Fibroblast of skin of scalp (primary cell): ENCODE results near the gene OSBP2.

Experiments used
- DNase-seq: peaks from one replicate; pipeline ENCODE4 v3.0.0-alpha.2; 2013

The OSBP2 gene

GRCh38 chr22:30810105-30810504 is 115.4 kb downstream of the OSBP2 start:
- DNase-seq = no peak

GRCh38 chr22:30813936-30814335 is 119.3 kb downstream of the OSBP2 start:
- no peak for DNase-seq

- DNase-seq = no peak
Measured at GRCh38 chr22:30816413-30816812, 121.7 kb downstream of the OSBP2 start.

- DNase-seq = no peak
Measured at GRCh38 chr22:30821381-30821780, 126.7 kb downstream of the OSBP2 start.

- no peak for DNase-seq
Measured at GRCh38 chr22:30821863-30822215, 127.2 kb downstream of the OSBP2 start.

GRCh38 chr22:30822216-30823014 is 127.7 kb downstream of the OSBP2 start:
- DNase-seq = no peak

GRCh38 chr22:30823015-30823370 is 128.3 kb downstream of the OSBP2 start:
- no peak for DNase-seq

GRCh38 chr22:30824096-30824495 is 129.4 kb downstream of the OSBP2 start:
- DNase-seq = no peak

- DNase-seq = no peak
Measured at GRCh38 chr22:30824711-30825110, 130.0 kb downstream of the OSBP2 start.

- DNase-seq = no peak
Measured at GRCh38 chr22:30825711-30826505, 131.2 kb downstream of the OSBP2 start.

- no peak for DNase-seq
Measured at GRCh38 chr22:30826670-30827355, 132.1 kb downstream of the OSBP2 start.

- no peak for DNase-seq
Measured at GRCh38 chr22:30827646-30828045, 133.0 kb downstream of the OSBP2 start.

- no peak for DNase-seq
Measured at GRCh38 chr22:30828187-30829155, 133.8 kb downstream of the OSBP2 start.

- peak; percentile 97 for DNase-seq
Measured at GRCh38 chr22:30829901-30830550, 135.4 kb downstream of the OSBP2 start.

GRCh38 chr22:30830907-30831306 is 136.2 kb downstream of the OSBP2 start:
- DNase-seq = peak; percentile 96

- DNase-seq = peak; percentile 31
Measured at GRCh38 chr22:30832407-30832987, 137.8 kb downstream of the OSBP2 start.

GRCh38 chr22:30833322-30833721 is 138.6 kb downstream of the OSBP2 start:
- DNase-seq = no peak

- DNase-seq = no peak
Measured at GRCh38 chr22:30837531-30837930, 142.9 kb downstream of the OSBP2 start.

- DNase-seq = peak; percentile 13
Measured at GRCh38 chr22:30838111-30838510, 143.4 kb downstream of the OSBP2 start.

- DNase-seq = no peak
Measured at GRCh38 chr22:30841273-30841672, 146.6 kb downstream of the OSBP2 start.

GRCh38 chr22:30843245-30843644 is 148.6 kb downstream of the OSBP2 start:
- DNase-seq = no peak
